Measurements from ENCODE around the gene PANX2. TPM values are rescaled to one million over a fixed set of nuclear protein-coding genes. Genes with fewer than 3 reads are reported as not detected.

The PANX2 gene
- total and polyA plus RNA-seq, 9 of the 15 experiments (the other 6 are each of a cell fraction or from before 2014, with no cell fraction given), result 0.01 to 3.9 (median 0.67) TPM; not detected in 1

- TF ChIP-seq CTCF (IDR thresholded peaks at IDR 0.05 in 2 of 3, conservative IDR thresholded peaks at IDR 0.05 in 1 of 3; ENCODE audit: insufficient read depth in 2 of 3, low read depth in 1 of 3, low read length in 3 of 3) (peak; percentile 88 to 91 (median 89)), VEZF1 (CRISPR knock-in tag; IDR thresholded peaks at IDR 0.05) (0 out of 2 replicates have a peak, but pooled peaks have one; percentile 36), DEAF1 (CRISPR knock-in tag; IDR thresholded peaks at IDR 0.05) (0 out of 2 replicates have a peak, but pooled peaks have one; percentile 27), L3MBTL2 (IDR thresholded peaks at IDR 0.05) (peak; percentile 39; the same call in 1 of the 2 replicates), ZNF274 (IDR thresholded peaks at IDR 0.05; ENCODE audit: borderline replicate concordance, low read depth, low read length) (no peak), ZNF644 (tag; IDR thresholded peaks at IDR 0.05; ENCODE audit: low read depth) (no peak), USF1 (CRISPR knock-in tag; IDR thresholded peaks at IDR 0.05) (peak; percentile 33; the same call in 1 of the 2 replicates), MAX (CRISPR knock-in tag; IDR thresholded peaks at IDR 0.05) (peak; percentile 74), PURB (CRISPR knock-in tag; IDR thresholded peaks at IDR 0.05; ENCODE audit: low read depth) (no peak), CLOCK (CRISPR knock-in tag; IDR thresholded peaks at IDR 0.05; ENCODE audit: borderline replicate concordance) (no peak)
Observed at GRCh38 chr22:50148991-50149721, 21.4 kb upstream of the PANX2 start (continued).
